H9 (cell line): Measurements from ENCODE around the gene SPAG4. TPM values are rescaled to one million over a fixed set of nuclear protein-coding genes. Genes with fewer than 3 reads are reported as not detected.

Experiments used
- DNase-seq: peaks from one replicate; pipeline ENCODE4 v3.0.0-alpha.2; 2017
- H2AFZ ChIP-seq: one replicate; pipeline ENCODE4 v1.6.1; 2013; ENCODE audit warnings: mild to moderate bottlenecking, low read length, control low read depth, moderate library complexity
- H2AK5ac ChIP-seq: 2 replicates; pipeline ENCODE4 v1.6.1; 2013; ENCODE audit warnings: low read length, control low read depth, mixed read lengths; ENCODE audit not compliant: insufficient read length
- H2BK120ac ChIP-seq: one replicate; pipeline ENCODE4 v1.6.1; 2013; ENCODE audit warnings: low read depth, mild to moderate bottlenecking, low read length, control low read depth, inconsistent platforms; ENCODE audit not compliant: poor library complexity, severe bottlenecking
- H2BK12ac ChIP-seq: 2 replicates; pipeline ENCODE4 v1.6.1; 2013; ENCODE audit warnings: low read length, control low read depth, mixed read lengths, low read depth; ENCODE audit not compliant: insufficient read length
- H2BK15ac ChIP-seq: 2 replicates; pipeline ENCODE4 v1.6.1; 2013; ENCODE audit warnings: low read depth, low read length, control low read depth
- H2BK20ac ChIP-seq: one replicate; pipeline ENCODE4 v1.6.1; 2013; ENCODE audit warnings: low read depth, mild to moderate bottlenecking, low read length, control low read depth, inconsistent platforms; ENCODE audit not compliant: poor library complexity, severe bottlenecking
- H2BK5ac ChIP-seq: 2 replicates; pipeline ENCODE4 v1.6.1; 2013; ENCODE audit warnings: low read length, control low read depth, mixed read lengths; ENCODE audit not compliant: insufficient read length
- H3K14ac ChIP-seq: 2 replicates; pipeline ENCODE4 v1.6.1; 2013; ENCODE audit warnings: low read length, control low read depth; ENCODE audit not compliant: insufficient read depth
- H3K18ac ChIP-seq: 2 replicates; pipeline ENCODE4 v1.6.1; 2013; ENCODE audit warnings: low read depth, mild to moderate bottlenecking, mixed read lengths, low read length, control low read depth; ENCODE audit not compliant: insufficient read length
- H3K23ac ChIP-seq: 2 replicates; pipeline ENCODE4 v1.6.1; 2013; ENCODE audit warnings: low read length, control low read depth, mixed read lengths, low read depth; ENCODE audit not compliant: insufficient read length
- H3K23me2 ChIP-seq: 2 replicates; pipeline ENCODE4 v1.6.1; 2013; ENCODE audit warnings: low read depth, mild to moderate bottlenecking, mixed read lengths, low read length, control low read depth; ENCODE audit not compliant: insufficient read length, poor library complexity, severe bottlenecking
- H3K27ac ChIP-seq: 2 replicates; pipeline ENCODE4 v1.5.1; 2013; ENCODE audit warnings: low read length, control low read depth, mixed read lengths, low read depth; ENCODE audit not compliant: insufficient read length
- H3K27me3 ChIP-seq: 2 replicates; pipeline ENCODE4 v1.6.1; 2013; ENCODE audit warnings: low read length, control low read depth, inconsistent platforms; ENCODE audit not compliant: insufficient read depth
- H3K4ac ChIP-seq: 2 replicates; pipeline ENCODE4 v1.6.1; 2013; ENCODE audit warnings: low read depth, mild to moderate bottlenecking, control low read depth, inconsistent platforms, low read length, moderate library complexity
- H3K4me1 ChIP-seq: 2 replicates; pipeline ENCODE4 v1.6.1; 2013; ENCODE audit warnings: low read length, control low read depth, inconsistent platforms; ENCODE audit not compliant: insufficient read depth
- H3K4me2 ChIP-seq: 2 replicates; pipeline ENCODE4 v1.6.1; 2013; ENCODE audit warnings: low read length, control low read depth, mixed read lengths; ENCODE audit not compliant: insufficient read length, insufficient read depth
- H3K56ac ChIP-seq: 2 replicates; pipeline ENCODE4 v1.6.1; 2013; ENCODE audit warnings: low read depth, mild to moderate bottlenecking, mixed read lengths, low read length, control low read depth; ENCODE audit not compliant: insufficient read length
- H3K79me1 ChIP-seq: 2 replicates; pipeline ENCODE4 v1.6.1; 2013; ENCODE audit warnings: low read depth, mild to moderate bottlenecking, moderate library complexity, low read length, control low read depth, inconsistent platforms; ENCODE audit not compliant: insufficient read depth, poor library complexity, severe bottlenecking
- H3K79me2 ChIP-seq: 2 replicates; pipeline ENCODE4 v1.6.1; 2013; ENCODE audit warnings: low read length, control low read depth, inconsistent platforms; ENCODE audit not compliant: insufficient read depth
- H3K9ac ChIP-seq: 2 replicates; pipeline ENCODE4 v1.6.1; 2013; ENCODE audit warnings: low read length, control low read depth, mixed read lengths; ENCODE audit not compliant: insufficient read length; ENCODE audit errors: extremely low read depth
- H3K9me3 ChIP-seq: one replicate; pipeline ENCODE4 v1.6.1; 2013; ENCODE audit warnings: low read depth, low read length, inconsistent platforms; ENCODE audit not compliant: control insufficient read depth
- H3T11ph ChIP-seq: one replicate; pipeline ENCODE4 v1.6.1; 2013; ENCODE audit warnings: mild to moderate bottlenecking, low read length, control low read depth, inconsistent platforms
- H4K20me1 ChIP-seq: one replicate; pipeline ENCODE4 v1.6.1; 2013; ENCODE audit not compliant: control insufficient read depth, insufficient read length, insufficient read depth
- H4K5ac ChIP-seq: 2 replicates; pipeline ENCODE4 v1.6.1; 2013; ENCODE audit warnings: low read depth, mild to moderate bottlenecking, mixed read lengths, low read length, control low read depth; ENCODE audit not compliant: insufficient read length
- H4K8ac ChIP-seq: replicated peaks from 2 replicates; pipeline ENCODE4 v1.6.1; 2013; ENCODE audit warnings: low read length, control low read depth, mixed read lengths, low read depth; ENCODE audit not compliant: insufficient read length
- H4K91ac ChIP-seq: 2 replicates; pipeline ENCODE4 v1.6.1; 2013; ENCODE audit warnings: low read depth, mild to moderate bottlenecking, moderate library complexity, mixed read lengths, low read length, control low read depth; ENCODE audit not compliant: insufficient read length
- H3K27ac Mint-ChIP-seq, 3 experiments: 2 replicates in 2 of 3; 3 replicates in 1 of 3; pipeline ENCODE4 v1.8.0; 2020 to 2021; ENCODE audit warnings: mixed read lengths in 3 of 3, mild to moderate bottlenecking in 1 of 3, moderate library complexity in 1 of 3
- H3K27me3 Mint-ChIP-seq: 2 replicates; pipeline ENCODE4 v1.8.0; 2021; ENCODE audit warnings: low read depth, mild to moderate bottlenecking, moderate library complexity, mixed read lengths
- H3K36me3 Mint-ChIP-seq, 3 experiments: 2 replicates in 2 of 3; 3 replicates in 1 of 3; pipeline ENCODE4 v1.8.0; 2020 to 2021; ENCODE audit warnings: low read depth in 3 of 3, mixed read lengths in 3 of 3; ENCODE audit not compliant: insufficient read depth in 1 of 3
- H3K4me1 Mint-ChIP-seq, 2 experiments: 2 replicates each; pipeline ENCODE4 v1.8.0; 2020; ENCODE audit warnings: mixed read lengths in 2 of 2
- H3K4me3 Mint-ChIP-seq, 2 experiments: 2 replicates in 1 of 2; 3 replicates in 1 of 2; pipeline ENCODE4 v1.8.0; 2020 to 2021; ENCODE audit warnings: mild to moderate bottlenecking in 2 of 2, mixed read lengths in 2 of 2, moderate library complexity in 1 of 2
- H3K9me3 Mint-ChIP-seq, 2 experiments: 2 replicates in 1 of 2; 3 replicates in 1 of 2; pipeline ENCODE4 v1.8.0; 2020; ENCODE audit warnings: mild to moderate bottlenecking in 2 of 2, mixed read lengths in 2 of 2, moderate library complexity in 1 of 2
- CTCF ChIP-seq: fragments of 200-600 bp; sonication (generic); conservative IDR thresholded peaks from 3 replicates; pipeline ENCODE4 v1.8.0; 2021; ENCODE audit warnings: antibody characterized with exemption, mild to moderate bottlenecking
- WGBS: extraction: QIAGEN DNeasy Blood & Tissue Kit; methylation state at CpG from one replicate; pipeline ENCODE4 v1.1.7; 2013; ENCODE audit warnings: missing lambda C conversion rate, low lambda C conversion rate, mixed read lengths; ENCODE audit not compliant: insufficient read length; ENCODE audit errors: extremely low coverage; 5-methylcytosine and 5-hydroxymethylcytosine counted together
- total RNA-seq: library from RNA; stranded (reverse); gene quantifications from 2 replicates; pipeline ENCODE4 v1.2.1, GENCODE V29; 2021

Gene SPAG4
- total RNA-seq, 1 experiment from 2014 or later = 4.9 TPM

- Histone ChIP-seq H4K91ac (no peak overlapping the region), H2AFZ (no peak overlapping the region), H3K79me1 (no peaks in the 10 kb centered on the region), H2BK5ac (no peak overlapping the region), H3T11ph (no peak overlapping the region), H2AK5ac (no peak overlapping the region), H3K27me3 (no peaks in the 10 kb centered on the region), H3K4ac (no peak overlapping the region), H3K18ac (no peak overlapping the region), H3K23me2 (no peaks in the 10 kb centered on the region), H3K23ac (no peak overlapping the region), H3K4me1 (no peaks in the 10 kb centered on the region), H3K9ac (no peak overlapping the region), H3K79me2 (no peaks in the 10 kb centered on the region), H4K20me1 (no peaks in the 10 kb centered on the region), H3K14ac (no peak overlapping the region), H3K56ac (no peak overlapping the region), H2BK20ac (no peak overlapping the region), H4K5ac (no peak overlapping the region), H4K8ac (no peak overlapping the region), H2BK120ac (no peak overlapping the region), H3K9me3 (no peaks in the 10 kb centered on the region), H3K27ac (no peak overlapping the region), H2BK15ac (no peak overlapping the region), H3K4me2 (no peak overlapping the region), H2BK12ac (no peak overlapping the region)
- no CpG with 5 or more reads among the region's 2 CpGs for WGBS
- H3K27me3 Mint-ChIP-seq = peaks cover 3% of the 10 kb centered on the region
- H3K4me1 Mint-ChIP-seq = peaks cover 0 to 4% of the 10 kb centered on the region in 2 experiments; a peak in 2 of 4 replicates
- H3K4me3 Mint-ChIP-seq = no peak overlapping the region
- peak; percentile 64 for TF ChIP-seq CTCF
- no peak overlapping the region for H3K27ac Mint-ChIP-seq
- H3K36me3 Mint-ChIP-seq = peaks cover 0 to 5% (median 1%) of the 10 kb centered on the region in 3 experiments; a peak in 3 of 7 replicates
- H3K9me3 Mint-ChIP-seq = peaks cover 5 to 6% of the 10 kb centered on the region in 2 experiments; a peak in 3 of 5 replicates
- DNase-seq = peak; percentile 69
These were observed 47.0 kb upstream of the SPAG4 start for GRCh38 chr20:35568645-35569044.
